Erythroblast (primary cell): ENCODE results near the gene FBXO10.

Experiments
- GATA1 ChIP-seq: IDR thresholded peaks from 2 replicates; pipeline ENCODE4 v1.6.1; 2011; ENCODE audit warnings: low read depth, mild to moderate bottlenecking, control low read depth, low read length, moderate library complexity
- POLR2A ChIP-seq: IDR thresholded peaks from 2 replicates; pipeline ENCODE4 v1.6.1; 2011; ENCODE audit warnings: mild to moderate bottlenecking, low read length

GRCh38 chr9:37495571-37495970 lies 80.6 kb downstream of the FBXO10 start:
- no peak for TF ChIP-seq POLR2A
- TF ChIP-seq GATA1: no peak
